ENCODE data around the gene PCDH15. TPM values are rescaled to one million over a fixed set of nuclear protein-coding genes. Genes with fewer than 3 reads are reported as not detected.

PCDH15 gene
- total and polyA plus RNA-seq, 2 of the 4 experiments (the other 2 are of a cell fraction) = not detected

DNA sequence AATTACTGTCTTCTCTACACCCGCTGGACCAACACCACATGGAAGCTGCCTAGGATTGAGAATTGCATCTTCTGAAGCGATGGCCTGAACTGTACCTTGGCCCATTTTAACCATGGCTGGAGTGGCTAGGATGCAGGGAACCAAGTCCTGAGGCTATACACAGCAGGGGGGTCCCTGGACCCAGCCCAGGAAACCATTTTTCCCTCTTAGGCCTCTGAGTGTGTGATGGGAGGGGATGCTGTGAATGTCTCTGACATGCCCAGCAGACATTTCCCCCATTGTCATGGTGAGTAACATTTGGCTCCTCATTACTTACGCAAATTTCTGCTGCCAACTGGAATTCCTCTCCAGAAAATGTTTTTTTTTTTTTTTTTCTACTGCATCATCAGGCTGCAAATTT, 822.7 kb downstream of the PCDH15 start:
- H3K4me3 ChIP-seq (ENCODE audit: insufficient read depth, low read depth, low read length) = no peak overlapping the region
- no peaks in the 10 kb centered on the region for H3K4me1 ChIP-seq (ENCODE audit: control insufficient read depth, insufficient read depth, low read length)
- H2BK120ac ChIP-seq (ENCODE audit: low read depth, low read length) = no peak overlapping the region
- no peak overlapping the region for H4K5ac ChIP-seq (ENCODE audit: low read depth, low read length)
- TF ChIP-seq POLR2A (IDR thresholded peaks at IDR 0.05; ENCODE audit: low read depth, low read length) = no peak
- no peak for TF ChIP-seq MAZ (IDR thresholded peaks at IDR 0.05; ENCODE audit: borderline replicate concordance, low read depth, low read length)
- TF ChIP-seq, protein P1, sequence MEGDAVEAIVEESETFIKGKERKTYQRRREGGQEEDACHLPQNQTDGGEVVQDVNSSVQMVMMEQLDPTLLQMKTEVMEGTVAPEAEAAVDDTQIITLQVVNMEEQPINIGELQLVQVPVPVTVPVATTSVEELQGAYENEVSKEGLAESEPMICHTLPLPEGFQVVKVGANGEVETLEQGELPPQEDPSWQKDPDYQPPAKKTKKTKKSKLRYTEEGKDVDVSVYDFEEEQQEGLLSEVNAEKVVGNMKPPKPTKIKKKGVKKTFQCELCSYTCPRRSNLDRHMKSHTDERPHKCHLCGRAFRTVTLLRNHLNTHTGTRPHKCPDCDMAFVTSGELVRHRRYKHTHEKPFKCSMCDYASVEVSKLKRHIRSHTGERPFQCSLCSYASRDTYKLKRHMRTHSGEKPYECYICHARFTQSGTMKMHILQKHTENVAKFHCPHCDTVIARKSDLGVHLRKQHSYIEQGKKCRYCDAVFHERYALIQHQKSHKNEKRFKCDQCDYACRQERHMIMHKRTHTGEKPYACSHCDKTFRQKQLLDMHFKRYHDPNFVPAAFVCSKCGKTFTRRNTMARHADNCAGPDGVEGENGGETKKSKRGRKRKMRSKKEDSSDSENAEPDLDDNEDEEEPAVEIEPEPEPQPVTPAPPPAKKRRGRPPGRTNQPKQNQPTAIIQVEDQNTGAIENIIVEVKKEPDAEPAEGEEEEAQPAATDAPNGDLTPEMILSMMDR (conservative IDR thresholded peaks at IDR 0.05; ENCODE audit: low read depth, low read length) = no peak
- no peak for TF ChIP-seq CEBPB (IDR thresholded peaks at IDR 0.05; ENCODE audit: low read depth, low read length)
- TF ChIP-seq RFX5 (IDR thresholded peaks at IDR 0.05; ENCODE audit: low read depth, low read length) = no peak
- TF ChIP-seq, protein P2, sequence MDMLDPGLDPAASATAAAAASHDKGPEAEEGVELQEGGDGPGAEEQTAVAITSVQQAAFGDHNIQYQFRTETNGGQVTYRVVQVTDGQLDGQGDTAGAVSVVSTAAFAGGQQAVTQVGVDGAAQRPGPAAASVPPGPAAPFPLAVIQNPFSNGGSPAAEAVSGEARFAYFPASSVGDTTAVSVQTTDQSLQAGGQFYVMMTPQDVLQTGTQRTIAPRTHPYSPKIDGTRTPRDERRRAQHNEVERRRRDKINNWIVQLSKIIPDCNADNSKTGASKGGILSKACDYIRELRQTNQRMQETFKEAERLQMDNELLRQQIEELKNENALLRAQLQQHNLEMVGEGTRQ (IDR thresholded peaks at IDR 0.05; ENCODE audit: low read depth, low read length) = no peak
- TF ChIP-seq NFE2L2 (IDR thresholded peaks at IDR 0.05; ENCODE audit: low read depth, low read length) = no peak
- TF ChIP-seq SMC3 (IDR thresholded peaks at IDR 0.05; ENCODE audit: low read depth, low read length) = no peak
- no peak for TF ChIP-seq FOS (IDR thresholded peaks at IDR 0.05; ENCODE audit: low read depth, low read length)
- H2BK20ac ChIP-seq (ENCODE audit: low read depth, low read length) = no peak overlapping the region
- no peak overlapping the region for H3K4me2 ChIP-seq (ENCODE audit: low read depth, low read length)
- no peak overlapping the region for H3K4ac ChIP-seq (ENCODE audit: low read depth, low read length)
- no peak overlapping the region for H3K14ac ChIP-seq (replicated peaks; ENCODE audit: low read depth, low read length)
- H3K9me3 ChIP-seq (ENCODE audit: control insufficient read depth, insufficient read depth, low read length) = peaks cover 4% of the 10 kb centered on the region; the same call in 1 of the 2 replicates
- H4K91ac ChIP-seq (ENCODE audit: insufficient read depth, low read depth, low read length) = no peak overlapping the region
- H3K27me3 ChIP-seq (ENCODE audit: control insufficient read depth, insufficient read depth, low read length) = no peaks in the 10 kb centered on the region
- no peak overlapping the region for H2BK5ac ChIP-seq (ENCODE audit: low read depth, low read length, poor library complexity, severe bottlenecking)
- H3K23ac ChIP-seq (ENCODE audit: low read depth, low read length) = no peak overlapping the region
- H2AK5ac ChIP-seq (ENCODE audit: low read depth, low read length) = no peak overlapping the region
- no peak overlapping the region for H3K9ac ChIP-seq (ENCODE audit: low read depth, low read length)
- no peak overlapping the region for H4K8ac ChIP-seq (ENCODE audit: low read depth in 2 of 2, low read length in 2 of 2)
- H2AFZ ChIP-seq (replicated peaks; ENCODE audit: low read length, poor library complexity) = no peak overlapping the region
- intact Hi-C loops (cut with micrococcal nuclease) = no loop called here
- dilution Hi-C loops (cut with HindIII; ENCODE audit: low sequenced_read_pairs, unreplicated experiment) = no loop called here
- H3K9me1 ChIP-seq (ENCODE audit: insufficient read depth, low read length) = no peaks in the 10 kb centered on the region
- H2BK15ac ChIP-seq (ENCODE audit: low read depth, low read length) = no peak overlapping the region
- H3K36me3 ChIP-seq (ENCODE audit: control insufficient read depth, insufficient read depth, low read length) = no peaks in the 10 kb centered on the region
- ATAC-seq (ENCODE audit: low read depth) = no peak
- H3K79me1 ChIP-seq (ENCODE audit: low read depth in 1 of 2, low read length in 2 of 2) = no peaks in the 10 kb centered on the region
- 40% methylated on average over 1 of the region's 3 CpGs; no CpG with 5 or more reads in 1 of the 2 experiments for WGBS, 2 experiments (ENCODE audit: extremely low coverage in 2 of 2, insufficient read length in 1 of 2)
- no peak for DNase-seq
- no peak overlapping the region for H3K56ac ChIP-seq (ENCODE audit: extremely low read depth, insufficient read depth, low read length)
- no peak overlapping the region for H3K27ac ChIP-seq (ENCODE audit: insufficient read depth, low read length)
- CTCF ChIA-PET = no interaction called here
- POLR2A ChIA-PET (ENCODE audit: unreplicated experiment) = no interaction called here
- no peak overlapping the region for H3K18ac ChIP-seq (ENCODE audit: low read depth, low read length)
- H2AK9ac ChIP-seq (replicated peaks; ENCODE audit: low read depth, low read length, poor library complexity) = no peak overlapping the region
- no peaks in the 10 kb centered on the region for H4K20me1 ChIP-seq (ENCODE audit: insufficient read depth, low read length)
- in situ Hi-C loops (cut with MboI; ENCODE audit: low sequenced_read_pairs) = no loop called here
- no TSS peak for BruUV-seq (replicated peaks)

Data from IMR-90 (cell line).